Activated CD8-positive, alpha-beta memory T cell treated with anti-CD3 and anti-CD28 coated beads, Interleukin-2, amount 50 U/mL, for 24 hours (primary cell): Measurements from ENCODE around the gene RBKS.

Experiments used
- DNase-seq: peaks from one replicate; pipeline ENCODE4 v3.0.0-alpha.2; 2020; ENCODE audit errors: extremely low read depth

The RBKS gene

DNA sequence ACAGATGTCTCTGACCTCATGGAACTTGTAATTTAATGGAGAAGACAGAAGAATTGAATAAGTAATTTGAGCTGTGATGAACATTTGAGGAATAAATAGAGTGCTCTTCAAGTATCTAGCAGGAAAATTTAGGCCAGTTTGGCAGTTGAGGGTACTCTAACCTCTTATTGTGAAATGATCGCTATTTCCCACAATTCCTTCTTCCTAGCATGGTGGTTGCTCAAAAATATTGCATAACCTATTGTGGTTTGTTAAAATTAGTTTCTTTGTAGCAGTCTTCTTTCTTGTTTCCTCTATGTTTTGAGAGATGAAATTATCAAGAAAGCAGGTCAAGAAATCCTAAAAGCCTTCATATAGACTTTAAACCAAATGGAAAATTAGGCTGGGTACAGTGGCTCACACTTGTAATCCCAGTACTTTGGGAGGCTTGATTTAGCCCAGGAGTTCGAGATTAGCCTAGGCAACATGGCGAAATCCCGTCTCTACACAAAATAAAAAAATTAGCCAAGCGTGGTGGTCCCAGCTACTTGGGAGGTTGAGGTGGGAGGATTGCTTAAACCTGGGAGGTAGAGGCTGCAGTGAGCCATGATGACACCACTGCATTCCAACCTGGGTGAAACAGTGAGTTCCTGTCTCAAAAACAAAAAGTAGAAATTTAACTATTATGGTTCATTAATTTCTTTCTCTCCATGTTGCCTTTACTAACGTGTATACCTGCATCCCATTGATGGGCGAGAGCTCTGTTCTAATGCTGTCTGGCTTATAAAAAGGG lies 58.7 kb downstream of the RBKS start:
- no peak for DNase-seq

DNA sequence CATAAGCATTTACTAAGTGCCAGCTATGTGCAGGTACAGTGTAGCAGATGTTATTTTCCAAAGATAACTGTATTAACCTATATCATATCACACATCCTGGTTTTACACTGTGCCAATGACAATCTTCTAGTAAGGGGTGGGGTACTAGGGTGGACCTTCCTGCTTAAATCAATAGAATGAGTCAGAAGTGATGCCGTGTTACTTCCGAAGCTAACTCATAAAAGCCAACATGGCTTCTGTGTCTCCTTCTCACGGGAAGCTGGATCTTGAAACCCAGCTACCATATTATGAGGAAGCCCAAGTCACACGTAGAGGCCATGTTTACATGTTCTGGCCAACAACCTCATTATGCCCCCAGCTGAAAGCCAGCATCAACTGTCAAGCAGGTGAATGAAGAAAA lies 59.5 kb downstream of the RBKS start:
- DNase-seq: no peak

GRCh38 chr2:27829791-27830190 lies 60.4 kb downstream of the RBKS start:
- DNase-seq: no peak

DNA sequence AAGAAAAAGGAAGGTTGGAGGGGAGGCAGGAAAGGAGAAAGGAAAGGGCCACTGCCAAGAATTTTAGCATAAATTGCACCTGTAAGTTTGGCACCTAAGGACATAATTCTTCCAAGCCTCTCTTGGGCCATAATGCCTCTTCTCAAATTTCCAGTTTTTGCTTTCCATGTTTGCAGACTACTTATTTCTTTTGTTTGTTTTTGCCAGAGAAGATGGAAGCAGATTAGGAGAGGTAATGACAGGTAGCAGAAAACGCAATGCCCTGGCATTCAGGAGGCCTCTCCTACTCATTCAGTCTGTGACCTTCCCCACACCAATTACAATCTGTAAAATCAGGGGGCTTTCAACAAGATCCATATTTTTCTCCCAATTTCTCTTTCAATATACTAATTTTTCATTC lies 61.9 kb downstream of the RBKS start:
- DNase-seq: no peak

DNA sequence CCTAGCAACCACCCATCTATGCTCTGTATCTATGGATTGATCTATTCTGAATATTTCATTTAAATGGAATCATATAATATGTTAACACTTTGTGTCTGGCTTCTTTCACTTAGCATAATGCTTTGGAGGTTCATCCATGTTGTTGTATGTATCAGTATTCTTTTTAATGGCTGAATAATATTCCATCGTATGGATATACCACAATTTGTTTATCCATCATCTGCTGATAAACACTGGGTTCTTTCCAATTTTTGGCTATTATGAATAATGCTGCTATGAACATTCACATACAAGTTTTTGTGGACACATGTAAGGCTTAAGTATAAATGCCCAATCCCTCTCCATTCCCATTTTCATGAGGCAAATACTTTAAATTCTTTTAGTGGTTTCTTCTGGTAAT lies 65.8 kb downstream of the RBKS start:
- no peak for DNase-seq

DNA sequence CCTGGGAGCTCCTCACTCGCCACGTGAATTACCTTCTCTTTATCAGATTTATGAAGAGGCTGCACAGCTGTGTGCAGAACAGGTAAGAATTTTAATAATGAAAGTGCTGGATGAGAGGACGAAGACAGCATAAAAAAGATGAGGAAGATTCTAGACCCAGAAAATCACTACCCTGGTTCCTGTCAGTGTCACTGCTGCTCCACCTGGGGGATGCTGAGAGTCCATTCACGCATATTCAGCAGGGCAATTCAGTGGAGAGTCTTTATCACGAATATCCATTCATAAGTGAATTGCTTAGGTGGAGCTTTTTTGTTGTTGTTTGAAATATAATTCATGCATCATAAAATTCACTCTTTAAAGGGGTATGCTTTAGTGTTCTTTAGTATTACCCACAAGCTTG lies 66.6 kb downstream of the RBKS start:
- no peak for DNase-seq

- no peak for DNase-seq
Measured at GRCh38 chr2:27823135-27823534, 67.1 kb downstream of the RBKS start.

- no peak for DNase-seq
Measured at GRCh38 chr2:27822049-27822448, 68.1 kb downstream of the RBKS start.

DNA sequence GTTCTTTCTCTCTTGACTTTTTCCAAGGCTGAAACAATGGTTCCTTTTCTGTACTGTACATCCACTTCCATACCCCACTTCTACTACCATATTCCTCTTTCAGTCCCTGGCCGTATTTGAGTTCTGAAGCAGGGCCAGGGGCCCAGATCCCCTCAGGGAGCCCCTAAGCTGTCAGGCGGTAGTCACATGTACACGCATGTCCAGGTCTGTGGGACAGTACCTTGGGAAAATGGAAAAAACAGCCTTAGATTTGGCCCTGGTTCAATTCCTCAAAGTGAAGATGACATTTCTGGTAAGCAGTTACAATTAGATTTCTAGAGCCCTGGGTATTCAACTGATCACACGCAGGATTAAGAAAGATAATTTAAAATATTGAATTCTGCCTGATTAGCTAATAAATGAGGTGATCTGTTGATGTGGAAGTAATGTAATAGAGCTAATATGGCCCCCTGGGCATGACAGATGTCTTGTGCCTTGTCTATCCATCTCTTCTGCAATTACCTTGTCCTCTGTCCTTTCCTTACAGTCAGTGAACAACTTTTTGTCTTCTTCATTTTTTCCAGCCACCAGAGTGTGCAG lies 74.2 kb downstream of the RBKS start:
- DNase-seq: no peak

GRCh38 chr2:27814758-27815157 lies 75.4 kb downstream of the RBKS start:
- DNase-seq: no peak

GRCh38 chr2:27811768-27812167 lies 78.4 kb downstream of the RBKS start:
- DNase-seq: no peak

DNA sequence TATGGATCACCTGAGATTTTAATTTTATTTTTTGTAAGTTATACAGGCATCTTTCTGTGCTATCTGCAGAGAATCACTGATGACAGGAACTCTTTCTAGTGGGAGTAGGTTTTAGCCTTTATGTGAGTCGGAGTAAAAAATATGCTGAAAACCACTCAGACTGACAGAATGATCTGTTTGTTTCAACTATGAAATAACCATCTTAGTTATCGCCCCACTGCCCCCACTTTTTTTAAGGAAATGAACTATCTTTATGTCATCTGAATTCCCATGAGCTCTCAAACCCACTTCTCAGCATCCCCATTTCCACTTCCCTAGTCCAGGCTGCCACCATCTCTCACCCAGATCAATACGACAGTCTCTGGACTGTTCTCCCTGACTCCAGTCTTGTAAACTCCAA lies 79.7 kb downstream of the RBKS start:
- no peak for DNase-seq

GRCh38 chr2:27809761-27810241 lies 80.4 kb downstream of the RBKS start:
- no peak for DNase-seq

DNA sequence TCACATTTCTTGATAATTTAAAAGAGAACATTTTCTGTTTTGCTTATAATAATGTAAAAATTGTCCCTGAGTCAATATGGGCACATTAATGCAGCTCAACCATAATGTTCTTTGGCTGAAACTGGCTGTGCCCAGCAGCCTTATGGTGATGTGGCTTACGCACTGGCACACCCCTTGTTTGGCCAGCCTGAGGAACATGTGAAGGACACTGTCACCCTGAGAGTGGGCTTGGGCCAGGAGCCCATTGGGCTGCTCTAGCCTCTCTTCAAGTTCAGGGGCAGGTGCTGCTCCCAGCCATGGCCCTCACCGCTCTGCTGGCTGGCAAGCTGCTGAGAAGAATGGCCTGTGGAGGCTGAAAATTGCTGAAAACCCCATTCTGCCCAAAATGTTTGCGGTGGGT lies 81.2 kb downstream of the RBKS start:
- no peak for DNase-seq

- no peak for DNase-seq
Measured at GRCh38 chr2:27808418-27808817, 81.8 kb downstream of the RBKS start.

DNA sequence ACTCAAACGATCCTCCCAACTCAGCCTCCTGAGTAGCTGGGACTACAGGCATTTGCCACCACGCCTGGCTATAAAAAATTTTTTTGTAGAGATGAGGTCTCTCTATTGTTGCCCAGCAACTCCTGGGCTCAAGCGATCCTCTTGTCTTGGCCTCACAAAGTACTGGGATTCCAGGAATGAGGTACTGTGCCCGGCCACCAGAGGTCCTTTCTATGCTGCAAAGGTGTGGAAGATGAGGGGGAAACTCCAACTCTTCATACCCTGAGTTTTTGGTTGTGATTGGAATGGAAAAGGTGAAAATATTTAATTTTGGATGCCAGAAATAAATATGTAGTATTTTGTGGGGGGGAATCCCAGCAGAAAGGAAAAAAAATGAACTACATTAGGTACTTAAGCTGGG lies 82.7 kb downstream of the RBKS start:
- DNase-seq: no peak

- DNase-seq: no peak
Measured at GRCh38 chr2:27806311-27807059, 83.7 kb downstream of the RBKS start.

DNA sequence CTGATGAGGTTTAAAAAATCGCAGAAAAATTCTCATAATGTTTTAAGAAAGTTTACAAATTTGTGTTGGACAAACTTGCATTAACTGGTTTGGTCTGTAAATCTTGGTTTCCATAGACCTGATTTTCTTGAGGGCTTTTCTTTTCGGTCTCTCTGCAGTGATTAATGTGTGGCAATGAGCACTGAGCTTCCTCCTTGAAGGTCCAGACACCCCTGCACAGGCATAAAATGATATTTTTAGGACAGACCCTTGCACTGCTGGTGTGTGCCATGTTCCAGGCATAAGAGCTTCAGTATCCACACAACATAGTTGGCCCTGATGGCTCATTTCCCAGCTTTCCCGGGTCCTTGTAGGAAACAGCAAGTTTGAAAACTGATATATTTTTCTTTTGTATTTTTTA lies 85.0 kb downstream of the RBKS start:
- no peak for DNase-seq

- DNase-seq: no peak
Measured at GRCh38 chr2:27804146-27804545, 86.0 kb downstream of the RBKS start.

DNA sequence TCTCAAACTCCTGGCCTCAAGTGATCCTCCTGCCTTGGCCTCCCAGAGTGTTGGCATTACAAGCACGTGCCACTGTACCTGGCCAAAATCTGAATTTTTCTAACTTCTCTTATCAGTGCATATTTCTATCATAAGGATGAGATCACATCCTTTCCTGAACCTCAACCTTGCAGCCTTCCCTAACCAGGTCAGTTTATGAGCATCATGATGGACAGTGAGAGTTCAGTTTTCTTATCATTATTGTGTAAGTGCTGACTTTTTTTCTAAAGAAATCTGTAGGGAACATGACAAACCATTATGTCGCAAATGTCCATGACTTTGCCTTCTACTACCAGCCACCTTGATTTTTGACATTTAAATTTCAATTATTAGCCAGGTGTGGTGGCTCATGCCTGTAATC lies 87.1 kb downstream of the RBKS start:
- no peak for DNase-seq

DNA sequence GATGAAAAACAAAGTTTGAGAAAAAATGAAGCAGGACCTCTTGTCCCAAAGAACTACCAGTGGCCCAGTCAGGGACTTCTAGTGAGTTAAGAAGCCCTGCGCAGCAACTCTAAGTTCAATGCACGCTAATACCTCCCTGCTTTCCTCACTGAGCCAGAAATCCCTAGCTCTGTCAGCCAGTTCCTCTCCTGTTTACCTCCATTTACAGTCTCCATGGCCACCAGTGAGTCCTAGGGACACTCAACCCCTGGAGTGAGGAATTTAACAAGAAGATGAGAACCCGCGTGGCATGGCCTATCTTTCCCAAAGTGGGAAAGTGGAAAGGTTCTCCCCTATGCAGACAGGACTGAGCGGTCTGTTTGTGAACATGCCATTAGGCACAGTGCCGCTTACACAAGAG lies 87.6 kb downstream of the RBKS start:
- DNase-seq: no peak

DNA sequence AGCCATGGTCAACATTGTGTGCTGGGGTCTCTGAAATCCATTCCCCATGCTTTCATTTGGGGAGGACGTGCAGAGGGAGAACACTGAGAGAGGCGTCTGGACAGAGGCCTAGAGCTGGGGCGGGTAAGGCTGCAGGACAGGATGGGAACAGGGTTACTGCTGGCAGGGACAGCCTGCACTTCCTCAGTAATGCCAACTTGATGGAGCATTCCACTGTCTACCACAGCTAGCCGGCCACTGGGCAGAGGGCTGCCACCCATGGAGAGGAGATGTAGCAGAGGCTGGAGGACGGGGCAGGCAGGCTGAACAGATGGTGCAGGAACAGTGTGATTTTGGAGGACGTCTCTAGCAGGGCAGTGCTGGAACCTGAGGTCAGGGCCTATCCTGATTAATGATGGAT lies 89.3 kb downstream of the RBKS start:
- no peak for DNase-seq

DNA sequence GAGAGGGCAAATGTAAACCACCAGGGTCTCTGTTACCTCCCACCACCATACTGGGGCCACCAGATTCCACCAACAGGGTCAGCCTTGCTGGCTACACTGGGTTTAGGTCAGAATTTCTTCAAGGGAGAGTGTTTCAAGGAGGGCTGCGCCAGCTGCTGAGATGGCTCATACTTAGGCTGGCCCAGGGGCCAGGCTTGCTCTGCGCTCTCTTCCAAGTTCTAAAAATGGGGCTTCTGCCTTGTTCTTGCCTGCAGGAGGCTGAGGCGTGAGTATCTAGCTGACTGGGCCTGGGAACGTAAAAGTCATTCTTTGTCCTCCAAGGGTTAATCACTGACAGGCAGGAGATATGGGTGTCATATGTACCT lies 90.6 kb downstream of the RBKS start:
- no peak for DNase-seq
